GM12892 (cell line): ENCODE measurements around the gene CPAMD8.

Experiments
- POLR2A ChIP-seq: IDR thresholded peaks from 2 replicates; pipeline ENCODE4 v1.6.1; 2011; ENCODE audit warnings: low read depth, low read length, control low read depth
- POLR2AphosphoS5 ChIP-seq: IDR thresholded peaks from 2 replicates; pipeline ENCODE4 v1.6.1; 2011; ENCODE audit warnings: low read depth, low read length, control low read depth

DNA sequence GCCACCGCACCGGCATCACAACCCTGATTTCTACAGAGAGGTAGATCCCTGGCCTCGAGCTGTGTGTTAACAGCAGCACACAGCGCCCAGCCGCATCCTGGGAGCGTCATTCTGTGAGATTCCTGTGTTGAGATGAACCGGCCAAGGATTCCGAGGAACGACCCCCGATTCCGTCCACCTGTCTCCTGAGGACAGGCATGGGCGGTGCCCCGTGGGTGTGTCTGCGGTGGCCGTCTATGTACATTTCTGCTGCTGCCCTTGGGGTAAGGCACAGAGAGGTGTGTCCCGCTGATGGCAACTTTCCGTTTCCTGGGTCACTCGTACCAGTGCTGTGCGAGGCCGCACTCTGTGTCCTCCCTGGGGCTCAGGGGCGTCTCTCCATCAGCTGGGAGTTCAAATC lies 153.9 kb downstream of the CPAMD8 start:
- TF ChIP-seq POLR2AphosphoS5: no peak
- TF ChIP-seq POLR2A: no peak
